Coronary artery (tissue), 2 donors: ENCODE measurements around the gene PAXIP1.
"Not testable (repeated sequence)": the region's sequence is repeated elsewhere in the genome, so short reads cannot be mapped to it uniquely, and the experiment has no call there.

Experiments
- DNase-seq: peaks from one replicate; pipeline ENCODE4 v3.0.0-alpha.2; 2017; ENCODE audit warnings: low spot score
- H3K27ac ChIP-seq, 2 donors: fragments of 200-600 bp; sonication (generic); one replicate each; pipeline ENCODE4 v1.5.1; 2016 to 2019
- H3K4me3 ChIP-seq: fragments of 200-600 bp; sonication (generic); 2 replicates; pipeline ENCODE4 v1.5.1; 2016; ENCODE audit warnings: mild to moderate bottlenecking, moderate library complexity
- TF ChIP-seq, protein P1 (sequence below): fragments of 200-600 bp; sonication (generic); IDR thresholded peaks from one replicate; pipeline ENCODE4 v1.5.1; 2019; ENCODE audit warnings: antibody characterized with exemption

PAXIP1 gene

DNA sequence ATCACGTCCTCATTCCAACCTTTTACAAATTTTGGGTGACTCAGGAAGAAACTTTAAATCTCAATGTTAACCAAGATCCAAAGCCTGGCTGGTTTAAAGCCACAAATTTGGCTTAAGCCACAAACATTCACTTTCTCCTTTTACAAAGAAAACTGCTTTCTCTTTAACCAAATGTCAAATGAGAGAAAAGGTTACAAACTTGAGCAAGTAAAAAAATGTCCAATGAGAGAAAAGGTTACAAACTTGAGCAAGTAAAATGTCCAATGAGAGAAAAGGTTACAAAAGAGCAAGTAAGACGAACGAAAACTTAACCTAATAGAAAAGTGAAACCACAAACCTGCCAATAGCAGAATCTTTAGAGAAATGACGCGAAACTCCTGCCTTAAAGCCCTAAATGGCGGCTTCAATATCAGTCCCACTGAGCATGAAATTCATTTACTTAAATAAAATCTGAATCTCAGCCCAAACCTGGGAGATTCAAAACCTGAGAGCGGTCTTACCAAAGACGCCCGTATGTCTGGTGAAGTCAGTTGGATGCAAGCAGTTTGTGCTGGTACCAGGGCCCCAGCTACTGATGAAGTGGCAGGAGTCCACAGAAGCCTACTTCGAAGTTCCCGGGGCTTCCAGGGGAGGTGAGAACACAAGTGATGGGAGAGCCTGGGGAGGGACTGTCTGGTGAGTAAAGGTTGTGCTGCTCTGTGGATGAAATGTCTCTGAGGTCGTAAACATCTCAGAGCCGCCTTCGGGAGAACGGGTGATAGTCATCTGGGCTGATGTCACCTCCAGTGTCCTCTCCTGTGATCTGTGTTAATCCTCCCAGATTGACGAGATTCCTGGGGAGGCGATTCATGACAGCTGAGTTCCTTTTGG, 74.6 kb downstream of the PAXIP1 start:
- no peak for DNase-seq
- H3K4me3 ChIP-seq, result peak overlapping the region; percentile 77
- TF ChIP-seq, protein P1, sequence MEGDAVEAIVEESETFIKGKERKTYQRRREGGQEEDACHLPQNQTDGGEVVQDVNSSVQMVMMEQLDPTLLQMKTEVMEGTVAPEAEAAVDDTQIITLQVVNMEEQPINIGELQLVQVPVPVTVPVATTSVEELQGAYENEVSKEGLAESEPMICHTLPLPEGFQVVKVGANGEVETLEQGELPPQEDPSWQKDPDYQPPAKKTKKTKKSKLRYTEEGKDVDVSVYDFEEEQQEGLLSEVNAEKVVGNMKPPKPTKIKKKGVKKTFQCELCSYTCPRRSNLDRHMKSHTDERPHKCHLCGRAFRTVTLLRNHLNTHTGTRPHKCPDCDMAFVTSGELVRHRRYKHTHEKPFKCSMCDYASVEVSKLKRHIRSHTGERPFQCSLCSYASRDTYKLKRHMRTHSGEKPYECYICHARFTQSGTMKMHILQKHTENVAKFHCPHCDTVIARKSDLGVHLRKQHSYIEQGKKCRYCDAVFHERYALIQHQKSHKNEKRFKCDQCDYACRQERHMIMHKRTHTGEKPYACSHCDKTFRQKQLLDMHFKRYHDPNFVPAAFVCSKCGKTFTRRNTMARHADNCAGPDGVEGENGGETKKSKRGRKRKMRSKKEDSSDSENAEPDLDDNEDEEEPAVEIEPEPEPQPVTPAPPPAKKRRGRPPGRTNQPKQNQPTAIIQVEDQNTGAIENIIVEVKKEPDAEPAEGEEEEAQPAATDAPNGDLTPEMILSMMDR, result no peak
- H3K27ac ChIP-seq, result peak overlapping the region; percentile 81 to 89

DNA sequence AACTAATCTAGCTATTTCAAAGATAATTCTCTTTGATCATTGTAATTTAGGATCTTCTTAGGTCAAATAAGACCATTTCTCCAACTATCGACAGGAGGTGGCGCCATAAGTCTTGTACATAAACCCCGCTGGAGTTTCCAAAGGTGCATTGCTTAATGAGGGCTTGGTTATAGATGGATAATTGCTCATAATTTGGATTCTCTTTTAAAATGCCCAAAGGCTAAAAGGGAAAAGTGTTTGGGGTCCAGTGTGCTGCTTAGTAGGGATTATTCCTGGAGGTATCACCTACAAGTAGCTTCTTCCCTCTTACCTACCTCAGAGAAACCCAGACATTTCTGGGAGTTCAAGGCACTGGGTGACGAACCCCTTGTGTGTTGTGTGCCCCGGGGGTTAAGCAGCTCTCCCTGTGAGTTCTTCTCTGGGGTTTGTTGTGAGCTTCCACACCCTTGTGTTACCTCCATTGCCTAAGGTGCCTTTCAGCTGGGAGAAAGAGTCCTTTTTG, 75.2 kb downstream of the PAXIP1 start:
- DNase-seq, result no peak
- TF ChIP-seq, protein P1, result peak; percentile 46

DNA sequence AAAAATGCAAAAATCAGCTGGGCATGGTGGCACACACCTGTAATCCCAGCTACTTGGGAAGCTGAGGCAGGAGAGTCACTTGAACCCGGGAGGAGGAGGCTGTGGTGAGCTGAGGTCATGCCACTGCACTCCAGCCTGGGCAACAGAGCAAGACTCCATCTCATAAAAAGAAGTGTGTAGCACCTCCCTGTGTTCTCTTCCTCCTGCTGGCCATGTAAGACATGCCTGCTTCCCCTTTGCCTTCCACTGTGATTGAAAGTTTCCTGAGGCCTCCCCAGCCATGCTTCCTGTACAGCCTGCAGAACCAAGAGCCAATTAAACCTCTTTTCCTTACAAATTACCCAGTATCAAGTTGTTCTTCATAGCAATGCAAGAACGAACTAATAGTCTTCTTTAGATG, 80.5 kb downstream of the PAXIP1 start:
- not testable (repeated sequence) for DNase-seq, H3K4me3 ChIP-seq, H3K27ac ChIP-seq

More for the DNA sequence above, 75.2 kb downstream of the PAXIP1 start:
- Histone ChIP-seq H3K27ac (peak overlapping the region; percentile 81 to 89), H3K4me3 (peak overlapping the region; percentile 77)

DNA sequence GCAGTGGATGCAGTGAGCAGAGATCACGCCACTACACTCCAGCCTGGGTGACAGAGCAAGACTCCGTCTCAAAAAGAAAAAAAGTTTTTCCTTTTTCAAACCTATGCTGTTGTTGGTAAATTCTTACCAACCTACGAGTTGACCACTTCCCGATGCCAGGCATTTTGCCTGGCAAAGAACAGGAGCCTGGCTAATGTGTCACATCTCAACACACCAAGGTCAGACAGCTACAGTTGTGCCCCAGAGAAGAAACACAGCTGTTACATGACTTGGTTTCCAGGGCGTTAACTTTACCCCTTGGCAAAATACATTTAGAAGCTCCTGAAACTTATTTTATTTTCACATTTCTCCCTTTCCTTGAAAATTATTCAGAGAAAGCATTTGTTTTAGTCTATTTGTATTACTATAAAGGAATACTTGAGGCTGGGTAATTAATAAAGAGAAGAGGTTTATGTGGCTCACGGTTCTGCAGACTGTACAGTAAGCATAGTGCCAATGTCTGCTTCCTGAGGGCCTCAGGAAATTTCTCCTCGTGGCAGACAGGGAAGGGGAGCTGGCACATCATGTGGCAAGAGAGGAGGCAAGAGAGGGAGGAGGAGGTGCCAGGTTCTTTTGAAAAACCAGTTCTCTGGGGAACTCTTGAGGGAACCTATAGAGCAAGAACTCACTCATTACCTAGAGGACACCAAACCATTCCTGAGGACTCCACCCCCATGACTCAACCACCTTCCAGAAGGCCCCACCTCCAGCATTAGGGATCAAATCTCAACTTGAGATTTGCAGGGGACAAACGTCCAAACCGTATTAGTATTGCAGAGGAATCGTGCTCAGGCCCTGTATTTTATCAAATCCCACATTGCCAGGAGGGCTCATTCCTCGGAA, 83.3 kb downstream of the PAXIP1 start:
- H3K27ac ChIP-seq, result no peak overlapping the region

DNA sequence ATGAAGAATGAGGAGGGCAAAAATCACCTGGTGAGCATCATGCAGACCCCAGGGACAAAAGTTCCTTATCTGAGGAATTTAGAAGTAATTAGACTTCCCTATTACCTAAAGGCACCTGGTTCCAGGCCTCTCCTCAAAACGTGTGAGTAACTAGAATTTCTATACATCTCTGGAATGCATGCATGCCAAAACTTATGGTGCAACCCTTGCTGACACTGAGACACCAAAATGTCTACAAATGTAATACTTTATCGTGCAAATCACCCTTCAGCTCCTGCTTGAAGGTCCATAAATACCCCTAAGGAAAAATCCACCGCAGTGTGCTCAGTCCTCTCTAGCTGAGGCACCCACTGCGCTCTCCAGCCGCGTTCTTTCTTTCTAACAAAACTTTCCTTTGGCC, 84.2 kb downstream of the PAXIP1 start:
- no peak overlapping the region for H3K4me3 ChIP-seq
- H3K27ac ChIP-seq, result no peak overlapping the region
- TF ChIP-seq, protein P1, result no peak
- no peak for DNase-seq

More for the DNA sequence above, 83.3 kb downstream of the PAXIP1 start:
- DNase-seq, result no peak
- TF ChIP-seq, protein P1, result no peak
- no peak overlapping the region for H3K4me3 ChIP-seq

DNA sequence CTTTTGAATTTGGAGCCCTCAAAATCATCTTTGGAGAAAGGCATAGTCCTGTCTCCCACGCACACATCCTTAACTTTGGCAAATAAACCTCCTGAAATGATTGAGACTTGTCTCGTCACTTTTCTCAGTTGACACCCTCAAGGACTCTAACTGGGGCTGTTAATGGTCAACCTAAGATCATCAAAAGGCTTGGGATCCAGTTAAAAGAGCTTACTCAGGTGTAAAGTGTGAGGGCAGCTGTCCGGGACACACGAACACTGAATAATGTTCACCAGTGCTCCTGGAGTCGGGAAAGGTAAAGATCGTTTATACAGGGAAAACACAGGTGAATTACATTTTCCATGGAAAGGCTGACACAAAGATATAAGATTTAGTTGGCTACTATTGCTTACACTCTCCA, 84.7 kb downstream of the PAXIP1 start:
- Histone ChIP-seq H3K4me3 (no peak overlapping the region), H3K27ac (no peak overlapping the region)
- TF ChIP-seq, protein P1, result no peak
- no peak for DNase-seq

DNA sequence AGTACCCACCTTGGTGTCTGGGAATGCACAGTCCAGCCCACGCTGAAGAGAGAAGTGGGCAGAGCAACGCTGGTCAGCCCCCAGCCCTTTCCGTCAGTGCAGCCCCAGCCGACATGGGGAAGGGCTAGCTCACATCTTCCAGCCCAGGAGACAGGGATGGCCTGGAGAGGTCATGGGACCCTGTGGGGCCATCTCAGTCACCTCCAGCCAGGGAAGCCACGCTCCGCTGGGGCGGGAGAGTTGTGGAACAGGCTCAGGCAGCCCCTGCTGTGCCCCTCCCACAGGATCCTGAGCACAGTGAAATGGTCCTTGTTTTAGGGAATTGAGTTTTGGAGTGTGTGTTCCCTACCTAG, 85.1 kb downstream of the PAXIP1 start:
- no peak overlapping the region for H3K4me3 ChIP-seq
- H3K27ac ChIP-seq, result no peak overlapping the region
- TF ChIP-seq, protein P1, result no peak
- DNase-seq, result no peak
